ENCODE measurements around the gene IMPG1.

Gene IMPG1

DNA sequence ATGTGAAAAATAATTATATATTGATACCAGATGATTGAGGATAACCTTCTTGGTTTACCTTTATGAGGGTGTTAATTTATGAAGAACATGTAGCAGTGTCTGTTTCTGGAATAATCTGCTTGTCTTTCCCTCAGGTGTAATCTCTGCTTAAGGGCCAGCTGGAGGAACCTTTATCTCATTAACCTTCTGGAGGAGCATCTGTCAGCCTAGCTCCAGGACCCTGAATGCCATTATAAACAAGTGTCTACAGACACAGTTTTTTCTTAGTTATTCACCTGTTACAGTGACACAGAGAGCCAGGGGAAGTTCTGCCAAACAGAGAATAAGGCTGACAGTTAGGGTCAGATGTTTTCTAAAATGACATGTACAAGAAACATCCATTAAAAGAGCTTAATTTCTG, at the start of gene IMPG1:
IMPG1 (minus strand) TSS at position 101 of the 400 bp plus-strand sequence. CDS start 174 bp downstream, outside the sequence.
- no peak for DNase-seq

DNA sequence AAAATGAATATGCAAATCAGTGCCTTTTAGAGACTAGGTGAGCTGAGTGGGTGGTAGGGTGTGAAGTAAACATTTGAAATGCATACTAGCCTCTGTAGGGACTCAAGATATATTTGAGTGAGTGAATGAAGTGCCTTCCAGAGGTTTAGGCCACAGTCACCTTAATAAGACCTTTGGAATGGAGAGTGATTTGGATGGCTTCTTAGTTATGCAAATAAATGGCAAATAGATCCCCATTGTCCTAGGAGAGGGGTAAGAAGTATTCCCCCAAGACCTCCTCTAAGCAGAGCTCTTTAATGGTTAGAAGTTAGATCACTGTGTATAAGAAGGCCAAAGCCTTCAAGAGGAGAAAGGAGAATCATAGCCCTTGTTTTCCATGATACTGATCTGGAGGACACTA, 47.8 kb upstream of the IMPG1 start:
- no peak for DNase-seq

DNA sequence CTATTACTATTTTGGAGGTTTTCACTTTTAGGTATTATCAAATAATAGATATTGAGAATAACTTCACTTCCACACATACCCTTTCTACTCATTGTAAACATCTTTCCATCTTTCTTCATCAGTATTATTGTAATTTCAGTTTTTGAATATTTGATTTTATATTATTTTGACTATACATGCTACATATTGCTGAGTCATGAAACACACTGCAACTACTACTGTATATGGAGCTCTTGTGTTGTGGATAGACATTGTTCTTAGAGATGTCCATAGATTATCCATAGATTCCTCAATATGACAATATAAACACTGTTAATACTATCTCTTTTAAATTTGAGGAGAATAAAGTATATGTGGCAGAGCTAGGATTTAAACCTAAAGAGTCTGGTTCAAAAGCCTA, 819 bp upstream of the IMPG1 start:
- DNase-seq, result no peak

GRCh38 chr6:76057469-76057868, 15.0 kb downstream of the IMPG1 start:
- DNase-seq, result no peak

DNA sequence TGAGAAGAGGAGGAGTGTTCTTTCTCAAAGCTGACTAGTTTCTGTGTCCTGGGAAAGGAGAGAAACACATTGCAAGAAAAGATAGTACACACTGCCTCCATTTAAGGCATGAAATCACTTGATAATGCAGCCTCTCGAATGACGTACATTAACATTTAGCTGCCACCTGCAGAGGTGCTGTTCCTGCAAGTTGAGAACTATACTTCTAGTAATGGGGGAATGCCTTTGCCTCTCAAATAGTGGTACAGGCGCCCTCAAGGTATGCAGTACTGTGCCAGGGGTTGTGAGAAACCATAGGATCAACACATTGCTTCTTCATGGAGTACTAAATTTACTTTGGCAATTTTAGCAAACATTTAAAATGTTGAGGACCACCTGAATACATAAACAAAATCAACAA, 20.1 kb downstream of the IMPG1 start:
- DNase-seq, result no peak

GRCh38 chr6:76043690-76044089, 28.8 kb downstream of the IMPG1 start:
- DNase-seq, result no peak

DNA sequence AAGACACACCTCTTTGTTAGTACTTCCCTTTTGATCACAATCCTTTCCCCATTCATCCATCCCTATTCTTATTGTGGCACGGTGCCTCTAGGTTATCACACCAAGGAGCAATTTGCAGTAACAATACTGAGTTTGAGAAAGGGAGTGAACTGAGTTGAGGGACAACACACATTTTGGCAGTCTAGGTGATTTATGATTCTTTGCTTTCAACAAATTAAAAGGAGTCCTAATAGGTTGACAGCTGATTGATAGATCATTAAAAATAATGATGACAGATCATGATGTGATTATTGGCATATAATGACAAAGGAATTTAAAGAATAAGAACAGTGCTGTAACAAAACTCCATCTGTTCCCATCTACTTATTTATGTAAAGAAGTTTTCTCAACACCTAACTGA, 36.7 kb downstream of the IMPG1 start:
- DNase-seq, result no peak

DNA sequence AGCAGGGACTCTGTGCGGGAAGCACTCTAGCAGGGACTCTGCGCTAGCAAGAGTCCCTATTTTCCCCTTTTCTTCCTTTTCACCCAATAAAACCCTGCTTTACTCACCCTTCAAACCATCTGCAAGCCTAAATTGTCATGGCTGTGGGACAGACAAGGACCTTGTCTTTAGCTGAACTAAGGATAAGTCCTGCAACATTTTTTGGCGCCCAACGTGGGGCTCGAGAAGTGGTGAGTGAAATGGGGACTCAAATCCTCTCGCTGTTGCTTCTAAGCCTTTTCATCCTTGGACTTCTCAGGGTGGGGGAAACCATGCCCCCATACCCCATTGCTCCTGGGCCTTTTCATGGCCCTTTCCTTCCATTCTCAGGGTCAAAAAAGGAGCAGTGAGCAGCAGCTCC, 46.4 kb downstream of the IMPG1 start:
- DNase-seq, result no peak

- DNase-seq, result no peak
Measured at GRCh38 chr6:76014626-76015530, 57.6 kb downstream of the IMPG1 start.

DNA sequence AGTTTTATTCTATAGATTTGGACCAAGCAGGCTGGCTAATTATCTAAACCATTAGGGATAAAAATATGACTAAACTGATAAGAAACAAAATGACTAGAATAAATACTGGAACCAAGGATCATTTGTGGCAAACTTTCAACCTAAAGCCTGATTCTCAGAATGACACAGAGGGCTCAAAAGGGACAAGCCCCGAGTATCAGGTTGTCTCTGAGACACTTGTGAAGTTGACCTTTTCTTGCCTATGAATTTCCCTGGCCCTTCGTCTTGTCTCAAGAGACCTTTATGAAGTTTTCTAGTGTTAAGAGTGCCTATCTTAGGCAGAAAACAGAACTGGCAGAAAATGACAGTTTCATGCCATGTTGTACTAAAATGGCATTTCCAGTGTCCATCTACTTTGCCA, 68.3 kb downstream of the IMPG1 start:
- no peak for DNase-seq

DNA sequence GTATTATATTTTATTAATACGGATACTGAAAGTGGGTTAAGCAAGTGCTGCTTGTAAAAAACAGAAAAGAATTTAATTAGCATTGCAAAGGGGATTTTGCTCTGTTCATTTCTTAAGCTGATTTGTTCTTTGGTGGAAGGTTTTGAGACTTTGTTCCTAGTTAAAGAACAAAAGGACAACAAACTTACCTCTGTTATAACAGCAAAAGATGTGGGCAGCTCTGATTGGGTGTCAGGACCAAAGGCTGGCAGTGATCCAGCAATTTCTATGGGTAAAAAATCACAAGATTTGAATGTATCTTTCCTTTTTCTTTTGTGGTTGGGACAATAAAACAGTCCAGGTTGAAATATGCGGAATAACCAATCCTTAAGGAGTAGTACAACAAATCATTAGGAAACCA, 68.8 kb downstream of the IMPG1 start:
- DNase-seq, result no peak

DNA sequence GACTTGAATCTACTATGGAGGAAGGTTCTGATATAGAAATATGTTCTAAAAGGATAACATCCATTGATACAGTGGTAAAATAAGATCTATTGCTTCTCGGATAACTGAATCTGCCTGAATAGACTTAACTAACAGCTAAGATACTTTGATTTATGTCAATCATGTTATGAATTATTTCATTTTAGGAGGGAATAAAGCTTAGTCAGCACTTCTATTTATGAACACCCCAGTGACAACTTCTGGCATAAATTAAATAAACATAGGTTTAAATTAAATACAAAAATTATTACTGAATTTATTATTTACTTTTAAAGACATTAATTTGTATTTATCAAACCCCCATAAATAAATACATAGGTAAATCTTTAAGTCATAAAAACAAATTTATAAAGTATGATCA, 69.3 kb downstream of the IMPG1 start:
- no peak for DNase-seq

GRCh38 chr6:76000629-76001028, 71.8 kb downstream of the IMPG1 start:
- no peak for DNase-seq

DNA sequence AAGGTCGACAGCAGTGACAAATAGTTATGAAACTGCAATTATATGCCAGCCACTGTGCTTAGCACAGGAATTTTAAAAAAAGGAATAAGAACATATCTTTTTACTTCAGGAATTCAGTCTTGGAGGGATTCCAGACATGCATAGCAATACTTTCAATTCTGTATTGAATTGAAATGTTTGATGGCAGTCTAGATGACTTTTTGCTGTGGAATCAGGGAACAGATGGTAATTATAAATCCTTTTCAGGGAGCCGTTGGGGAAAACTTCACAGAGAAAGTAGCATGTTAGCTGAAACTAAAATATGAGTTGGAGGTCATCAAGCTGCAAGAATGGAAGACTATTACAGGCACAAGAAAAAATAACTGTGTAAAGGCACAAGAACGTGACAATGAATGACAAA, 74.8 kb downstream of the IMPG1 start:
- no peak for DNase-seq

- no peak for DNase-seq
Measured at GRCh38 chr6:75993236-75994162, 79.0 kb downstream of the IMPG1 start.

DNA sequence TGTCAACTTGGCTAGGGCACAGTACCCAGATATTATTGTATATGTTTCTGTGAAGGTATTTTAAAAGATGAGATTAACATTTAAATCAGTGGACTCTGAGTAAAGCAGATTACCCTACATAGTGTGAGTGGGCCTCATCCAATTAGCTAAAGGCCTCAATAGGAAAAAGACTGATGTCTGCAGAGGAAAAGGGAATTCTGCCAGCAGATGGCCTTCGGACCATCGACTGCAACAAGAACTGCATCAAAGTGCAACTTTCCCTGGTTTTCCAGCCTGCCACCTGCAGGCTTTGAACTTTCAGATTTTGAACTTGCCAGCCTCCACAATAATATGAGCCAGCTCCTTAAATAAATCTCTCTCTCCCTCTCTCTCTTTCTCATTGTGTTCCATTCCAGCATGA, 80.5 kb downstream of the IMPG1 start:
- DNase-seq, result no peak

DNA sequence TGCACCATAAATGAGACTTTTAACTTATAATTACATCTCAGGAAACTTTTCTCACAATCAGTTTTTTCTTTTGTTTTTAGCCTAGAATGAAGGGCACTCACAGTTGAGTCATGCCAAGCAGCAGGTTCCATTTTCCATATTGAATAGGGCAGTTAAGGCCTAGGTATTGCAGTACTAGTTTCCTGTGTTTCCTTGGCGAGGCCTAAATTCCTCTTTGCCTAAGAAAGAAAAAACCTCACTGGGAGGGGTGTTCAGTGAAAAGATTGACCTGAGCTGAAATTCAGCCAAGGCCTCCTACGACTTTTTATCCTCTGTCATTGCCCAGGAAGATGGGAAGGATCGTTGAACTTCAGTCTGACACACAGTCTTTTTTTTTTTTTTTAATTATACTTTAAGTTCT, 85.5 kb downstream of the IMPG1 start:
- no peak for DNase-seq

GRCh38 chr6:75975904-75976303, 96.6 kb downstream of the IMPG1 start:
- no peak for DNase-seq

DNA sequence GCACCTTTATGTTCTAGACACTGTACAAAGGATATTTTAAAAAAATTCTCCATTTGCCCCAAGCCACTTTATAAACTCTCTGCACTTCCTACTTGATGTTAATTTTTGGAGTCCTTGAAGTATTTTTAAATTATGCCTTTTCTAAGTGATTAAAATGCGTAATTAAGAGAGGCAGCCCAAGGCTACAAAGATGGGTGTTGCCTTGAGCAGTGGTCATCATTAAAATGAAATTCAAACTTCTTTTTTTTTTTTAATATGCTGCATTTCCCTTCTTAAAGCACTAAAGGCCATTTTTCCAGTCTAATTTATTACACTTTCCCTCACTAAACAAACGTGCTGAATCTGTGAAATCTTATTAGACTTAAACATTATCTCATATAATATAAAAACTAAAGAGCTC, 102.4 kb downstream of the IMPG1 start:
- DNase-seq, result no peak

- DNase-seq, result no peak
Measured at GRCh38 chr6:75968143-75968542, 104.3 kb downstream of the IMPG1 start.

- no peak for DNase-seq
Measured at GRCh38 chr6:75963569-75963968, 108.9 kb downstream of the IMPG1 start.

- DNase-seq, result no peak
Measured at GRCh38 chr6:75952128-75952527, 120.3 kb downstream of the IMPG1 start.

- DNase-seq, result no peak
Measured at GRCh38 chr6:75947935-75948334, 124.5 kb downstream of the IMPG1 start.

Data from CD4-positive, alpha-beta T cell treated with Interleukin-4 for 4 hours (primary cell).